HepG2 (cell line): ENCODE results near the gene SRCIN1. TPM values are rescaled to one million over a fixed set of nuclear protein-coding genes. Genes with fewer than 3 reads are reported as not detected.

Experiments
- IRF1 ChIP-seq: sonication (generic); formaldehyde crosslinking; IDR thresholded peaks from 2 replicates; pipeline ENCODE4 v1.4.0; 2020; ENCODE audit warnings: low read depth, mild to moderate bottlenecking, missing genetic modification reagents
- JDP2 ChIP-seq: sonication (generic); formaldehyde crosslinking; IDR thresholded peaks from 2 replicates; pipeline ENCODE4 v1.8.1; 2022; ENCODE audit warnings: missing genetic modification reagents, borderline replicate concordance
- KDM2A ChIP-seq: sonication (generic); formaldehyde crosslinking; IDR thresholded peaks from 2 replicates; pipeline ENCODE4 v1.4.0; 2020; ENCODE audit warnings: low read depth, missing genetic modification reagents, borderline replicate concordance
- MXD4 ChIP-seq: IDR thresholded peaks from 2 replicates; pipeline ENCODE4 v1.6.1; 2016; ENCODE audit warnings: mild to moderate bottlenecking, missing biosample characterization, missing genetic modification reagents
- STAT5B ChIP-seq: sonication (generic); formaldehyde crosslinking; IDR thresholded peaks from 2 replicates; pipeline ENCODE4 v1.4.0; 2020; ENCODE audit warnings: missing genetic modification reagents
- ZBTB2 ChIP-seq: sonication (generic); formaldehyde crosslinking; IDR thresholded peaks from 2 replicates; pipeline ENCODE4 v1.8.0; 2022; ENCODE audit warnings: low read depth, missing genetic modification reagents
- ZNF326 ChIP-seq: sonication (generic); formaldehyde crosslinking; IDR thresholded peaks from 2 replicates; pipeline ENCODE4 v1.4.0; 2020; ENCODE audit warnings: missing genetic modification reagents, borderline replicate concordance
- ZNF75D ChIP-seq: sonication (generic); formaldehyde crosslinking; IDR thresholded peaks from 2 replicates; pipeline ENCODE4 v1.8.1; 2023; ENCODE audit warnings: missing genetic modification reagents, mild to moderate bottlenecking, borderline replicate concordance
- ZNF768 ChIP-seq: sonication (generic); formaldehyde crosslinking; IDR thresholded peaks from 2 replicates; pipeline ENCODE4 v1.4.0; 2020; ENCODE audit warnings: missing genetic modification reagents
- ZZZ3 ChIP-seq: sonication (generic); formaldehyde crosslinking; IDR thresholded peaks from 2 replicates; pipeline ENCODE4 v1.4.0; 2020; ENCODE audit warnings: missing genetic modification reagents, mild to moderate bottlenecking, borderline replicate concordance
- polyA plus RNA-seq, 8 experiments: library from polyadenylated mRNA; depleted of rRNA in 3 of 8; stranded (reverse) in 7 of 8; unstranded in 1 of 8; fragments of >200 nt; fragmentation: Illumina TruSeq in 4 of 8; extraction: Trizol in 4 of 8; gene quantifications; 2 replicates each; pipeline versions ENCODE4 v1.2.1 to v1.2.3, GENCODE V29; 2011 to 2016; ENCODE audit warnings: low read depth in 4 of 8, missing spikeins in 1 of 8, mixed read lengths in 1 of 8; ENCODE audit not compliant: insufficient read depth in 1 of 8
- total RNA-seq, 5 experiments: library from RNA; depleted of rRNA; stranded (reverse); fragments of >200 nt; fragmentation: Illumina TruSeq; extraction: Trizol; gene quantifications; 2 replicates each; pipeline ENCODE4 v1.2.3, GENCODE V29; 2016; ENCODE audit warnings: low read depth in 1 of 5
- TF ChIP-seq, protein P1 (sequence below): sonication (generic); formaldehyde crosslinking; IDR thresholded peaks from 2 replicates; pipeline ENCODE4 v1.4.0; 2020; ENCODE audit warnings: mild to moderate bottlenecking, missing genetic modification reagents, borderline replicate concordance
- TF ChIP-seq, protein P2 (sequence below): IDR thresholded peaks from 2 replicates; pipeline ENCODE4 v1.6.1; 2016; ENCODE audit warnings: missing compliant biosample characterization, missing genetic modification reagents, borderline replicate concordance
- TF ChIP-seq, protein P3 (sequence below): sonication (generic); formaldehyde crosslinking; IDR thresholded peaks from 2 replicates; pipeline ENCODE4 v1.4.0; 2020; ENCODE audit warnings: missing genetic modification reagents
- TF ChIP-seq, protein P4 (sequence below): sonication (generic); formaldehyde crosslinking; IDR thresholded peaks from 2 replicates; pipeline ENCODE4 v1.5.1; 2020; ENCODE audit warnings: mild to moderate bottlenecking, missing genetic modification reagents, moderate library complexity

The SRCIN1 gene
- total and polyA plus RNA-seq, 2 of the 13 experiments (the other 11 are each of a cell fraction or from before 2014, with no cell fraction given) = 1.2 to 9.6 TPM

- TF ChIP-seq, protein P1, sequence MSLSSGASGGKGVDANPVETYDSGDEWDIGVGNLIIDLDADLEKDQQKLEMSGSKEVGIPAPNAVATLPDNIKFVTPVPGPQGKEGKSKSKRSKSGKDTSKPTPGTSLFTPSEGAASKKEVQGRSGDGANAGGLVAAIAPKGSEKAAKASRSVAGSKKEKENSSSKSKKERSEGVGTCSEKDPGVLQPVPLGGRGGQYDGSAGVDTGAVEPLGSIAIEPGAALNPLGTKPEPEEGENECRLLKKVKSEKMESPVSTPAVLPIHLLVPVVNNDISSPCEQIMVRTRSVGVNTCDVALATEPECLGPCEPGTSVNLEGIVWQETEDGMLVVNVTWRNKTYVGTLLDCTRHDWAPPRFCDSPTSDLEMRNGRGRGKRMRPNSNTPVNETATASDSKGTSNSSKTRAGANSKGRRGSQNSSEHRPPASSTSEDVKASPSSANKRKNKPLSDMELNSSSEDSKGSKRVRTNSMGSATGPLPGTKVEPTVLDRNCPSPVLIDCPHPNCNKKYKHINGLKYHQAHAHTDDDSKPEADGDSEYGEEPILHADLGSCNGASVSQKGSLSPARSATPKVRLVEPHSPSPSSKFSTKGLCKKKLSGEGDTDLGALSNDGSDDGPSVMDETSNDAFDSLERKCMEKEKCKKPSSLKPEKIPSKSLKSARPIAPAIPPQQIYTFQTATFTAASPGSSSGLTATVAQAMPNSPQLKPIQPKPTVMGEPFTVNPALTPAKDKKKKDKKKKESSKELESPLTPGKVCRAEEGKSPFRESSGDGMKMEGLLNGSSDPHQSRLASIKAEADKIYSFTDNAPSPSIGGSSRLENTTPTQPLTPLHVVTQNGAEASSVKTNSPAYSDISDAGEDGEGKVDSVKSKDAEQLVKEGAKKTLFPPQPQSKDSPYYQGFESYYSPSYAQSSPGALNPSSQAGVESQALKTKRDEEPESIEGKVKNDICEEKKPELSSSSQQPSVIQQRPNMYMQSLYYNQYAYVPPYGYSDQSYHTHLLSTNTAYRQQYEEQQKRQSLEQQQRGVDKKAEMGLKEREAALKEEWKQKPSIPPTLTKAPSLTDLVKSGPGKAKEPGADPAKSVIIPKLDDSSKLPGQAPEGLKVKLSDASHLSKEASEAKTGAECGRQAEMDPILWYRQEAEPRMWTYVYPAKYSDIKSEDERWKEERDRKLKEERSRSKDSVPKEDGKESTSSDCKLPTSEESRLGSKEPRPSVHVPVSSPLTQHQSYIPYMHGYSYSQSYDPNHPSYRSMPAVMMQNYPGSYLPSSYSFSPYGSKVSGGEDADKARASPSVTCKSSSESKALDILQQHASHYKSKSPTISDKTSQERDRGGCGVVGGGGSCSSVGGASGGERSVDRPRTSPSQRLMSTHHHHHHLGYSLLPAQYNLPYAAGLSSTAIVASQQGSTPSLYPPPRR = no peak
- peak; percentile 37; the same call in 1 of the 2 replicates for TF ChIP-seq ZNF768
- TF ChIP-seq, protein P2, sequence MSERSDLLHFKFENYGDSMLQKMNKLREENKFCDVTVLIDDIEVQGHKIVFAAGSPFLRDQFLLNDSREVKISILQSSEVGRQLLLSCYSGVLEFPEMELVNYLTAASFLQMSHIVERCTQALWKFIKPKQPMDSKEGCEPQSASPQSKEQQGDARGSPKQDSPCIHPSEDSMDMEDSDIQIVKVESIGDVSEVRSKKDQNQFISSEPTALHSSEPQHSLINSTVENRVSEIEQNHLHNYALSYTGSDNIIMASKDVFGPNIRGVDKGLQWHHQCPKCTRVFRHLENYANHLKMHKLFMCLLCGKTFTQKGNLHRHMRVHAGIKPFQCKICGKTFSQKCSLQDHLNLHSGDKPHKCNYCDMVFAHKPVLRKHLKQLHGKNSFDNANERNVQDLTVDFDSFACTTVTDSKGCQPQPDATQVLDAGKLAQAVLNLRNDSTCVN (CRISPR knock-in tag) = no peak
- TF ChIP-seq JDP2 = no peak
- TF ChIP-seq, protein P3, sequence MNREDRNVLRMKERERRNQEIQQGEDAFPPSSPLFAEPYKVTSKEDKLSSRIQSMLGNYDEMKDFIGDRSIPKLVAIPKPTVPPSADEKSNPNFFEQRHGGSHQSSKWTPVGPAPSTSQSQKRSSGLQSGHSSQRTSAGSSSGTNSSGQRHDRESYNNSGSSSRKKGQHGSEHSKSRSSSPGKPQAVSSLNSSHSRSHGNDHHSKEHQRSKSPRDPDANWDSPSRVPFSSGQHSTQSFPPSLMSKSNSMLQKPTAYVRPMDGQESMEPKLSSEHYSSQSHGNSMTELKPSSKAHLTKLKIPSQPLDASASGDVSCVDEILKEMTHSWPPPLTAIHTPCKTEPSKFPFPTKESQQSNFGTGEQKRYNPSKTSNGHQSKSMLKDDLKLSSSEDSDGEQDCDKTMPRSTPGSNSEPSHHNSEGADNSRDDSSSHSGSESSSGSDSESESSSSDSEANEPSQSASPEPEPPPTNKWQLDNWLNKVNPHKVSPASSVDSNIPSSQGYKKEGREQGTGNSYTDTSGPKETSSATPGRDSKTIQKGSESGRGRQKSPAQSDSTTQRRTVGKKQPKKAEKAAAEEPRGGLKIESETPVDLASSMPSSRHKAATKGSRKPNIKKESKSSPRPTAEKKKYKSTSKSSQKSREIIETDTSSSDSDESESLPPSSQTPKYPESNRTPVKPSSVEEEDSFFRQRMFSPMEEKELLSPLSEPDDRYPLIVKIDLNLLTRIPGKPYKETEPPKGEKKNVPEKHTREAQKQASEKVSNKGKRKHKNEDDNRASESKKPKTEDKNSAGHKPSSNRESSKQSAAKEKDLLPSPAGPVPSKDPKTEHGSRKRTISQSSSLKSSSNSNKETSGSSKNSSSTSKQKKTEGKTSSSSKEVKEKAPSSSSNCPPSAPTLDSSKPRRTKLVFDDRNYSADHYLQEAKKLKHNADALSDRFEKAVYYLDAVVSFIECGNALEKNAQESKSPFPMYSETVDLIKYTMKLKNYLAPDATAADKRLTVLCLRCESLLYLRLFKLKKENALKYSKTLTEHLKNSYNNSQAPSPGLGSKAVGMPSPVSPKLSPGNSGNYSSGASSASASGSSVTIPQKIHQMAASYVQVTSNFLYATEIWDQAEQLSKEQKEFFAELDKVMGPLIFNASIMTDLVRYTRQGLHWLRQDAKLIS (CRISPR knock-in tag) = no peak
- TF ChIP-seq, protein P4, sequence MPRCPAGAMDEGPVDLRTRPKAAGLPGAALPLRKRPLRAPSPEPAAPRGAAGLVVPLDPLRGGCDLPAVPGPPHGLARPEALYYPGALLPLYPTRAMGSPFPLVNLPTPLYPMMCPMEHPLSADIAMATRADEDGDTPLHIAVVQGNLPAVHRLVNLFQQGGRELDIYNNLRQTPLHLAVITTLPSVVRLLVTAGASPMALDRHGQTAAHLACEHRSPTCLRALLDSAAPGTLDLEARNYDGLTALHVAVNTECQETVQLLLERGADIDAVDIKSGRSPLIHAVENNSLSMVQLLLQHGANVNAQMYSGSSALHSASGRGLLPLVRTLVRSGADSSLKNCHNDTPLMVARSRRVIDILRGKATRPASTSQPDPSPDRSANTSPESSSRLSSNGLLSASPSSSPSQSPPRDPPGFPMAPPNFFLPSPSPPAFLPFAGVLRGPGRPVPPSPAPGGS (CRISPR knock-in tag) = no peak
- no peak for TF ChIP-seq ZBTB2 (CRISPR knock-in tag)
- 0 out of 2 replicates have a peak, but pooled peaks have one; percentile 34 for TF ChIP-seq KDM2A (CRISPR knock-in tag)
- TF ChIP-seq ZNF326 (CRISPR knock-in tag) = no peak
- TF ChIP-seq ZNF75D (CRISPR knock-in tag) = no peak
- TF ChIP-seq ZZZ3 (CRISPR knock-in tag) = no peak
- TF ChIP-seq STAT5B (CRISPR knock-in tag) = no peak
- TF ChIP-seq IRF1 = no peak
- TF ChIP-seq MXD4 (CRISPR knock-in tag) = no peak
Observed at GRCh38 chr17:38599398-38599856, 6.3 kb downstream of the SRCIN1 start (continued).
